ENCODE data around the gene GABRB1.
"Not testable (repeated sequence)": the region's sequence is repeated elsewhere in the genome, so short reads cannot be mapped to it uniquely, and the experiment has no call there.

Gene GABRB1

DNA sequence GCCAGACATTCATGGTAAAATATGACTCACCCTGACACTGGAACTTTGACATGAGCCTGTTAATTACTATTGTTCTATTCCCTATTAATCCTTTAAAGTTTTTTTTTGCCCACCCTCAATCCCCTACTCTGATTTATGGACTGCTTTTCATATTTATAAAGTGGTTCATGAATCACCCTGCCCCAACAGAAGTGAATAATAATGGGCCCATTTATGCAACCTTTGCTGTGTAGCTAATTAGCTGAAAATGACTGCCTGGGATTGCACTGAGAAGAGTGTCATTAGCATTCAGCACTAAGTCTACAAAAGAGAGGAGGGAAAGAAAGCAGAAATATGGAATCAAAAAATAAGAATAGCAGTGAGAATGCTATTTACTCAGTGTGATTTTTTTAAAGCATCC, 277.8 kb downstream of the GABRB1 start:
- DNase-seq (ENCODE audit: low read depth in 2 of 2), result no peak

DNA sequence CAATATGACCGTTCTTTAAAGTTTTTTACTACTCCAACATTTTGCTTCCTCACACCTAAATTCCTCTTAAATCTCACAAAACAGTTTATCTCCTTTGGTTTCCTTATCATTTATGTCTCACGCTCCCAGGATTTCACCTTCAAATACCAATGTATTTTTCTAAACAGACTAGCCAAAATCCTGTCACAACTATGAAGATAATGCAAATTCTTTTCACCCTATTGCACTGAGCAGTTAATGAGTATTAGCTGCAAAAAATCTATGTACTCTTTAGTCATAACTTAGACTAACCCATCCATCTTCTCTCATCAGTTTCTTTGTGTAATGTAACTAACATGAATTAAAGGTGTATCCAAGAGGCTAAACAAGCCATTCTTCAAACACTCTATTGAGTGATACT, 280.8 kb downstream of the GABRB1 start:
- DNase-seq (ENCODE audit: low read depth in 2 of 2), result no peak

DNA sequence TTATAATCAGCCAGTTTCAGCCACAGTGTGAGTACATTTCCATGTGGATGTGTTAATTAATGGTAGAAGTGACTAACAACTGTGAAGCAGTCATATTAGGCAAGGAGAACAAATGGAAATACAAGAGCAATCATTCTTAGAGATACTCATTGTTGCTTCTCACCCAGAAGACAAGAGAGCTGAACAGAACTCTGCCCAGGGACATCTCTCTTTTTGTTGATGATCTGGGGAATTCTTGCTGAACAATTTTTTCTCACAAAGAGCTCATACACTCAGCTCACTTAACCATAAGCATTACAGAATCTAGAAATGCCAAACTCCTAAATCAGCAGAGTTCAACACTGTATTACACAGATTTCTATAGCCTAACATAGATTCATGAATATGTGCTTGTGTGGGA, 282.0 kb downstream of the GABRB1 start:
- DNase-seq (ENCODE audit: low read depth in 2 of 2), result no peak

GRCh38 chr4:47315346-47315745, 284.0 kb downstream of the GABRB1 start:
- no peak for DNase-seq (ENCODE audit: low read depth in 2 of 2)

- DNase-seq (ENCODE audit: low read depth in 2 of 2), result no peak
These were observed 294.7 kb downstream of the GABRB1 start for GRCh38 chr4:47326025-47326424.

GRCh38 chr4:47330866-47331265, 299.5 kb downstream of the GABRB1 start:
- DNase-seq (ENCODE audit: low read depth in 2 of 2), result no peak

- no peak for DNase-seq (ENCODE audit: low read depth in 2 of 2)
These were observed 303.3 kb downstream of the GABRB1 start for GRCh38 chr4:47334652-47335051.

DNA sequence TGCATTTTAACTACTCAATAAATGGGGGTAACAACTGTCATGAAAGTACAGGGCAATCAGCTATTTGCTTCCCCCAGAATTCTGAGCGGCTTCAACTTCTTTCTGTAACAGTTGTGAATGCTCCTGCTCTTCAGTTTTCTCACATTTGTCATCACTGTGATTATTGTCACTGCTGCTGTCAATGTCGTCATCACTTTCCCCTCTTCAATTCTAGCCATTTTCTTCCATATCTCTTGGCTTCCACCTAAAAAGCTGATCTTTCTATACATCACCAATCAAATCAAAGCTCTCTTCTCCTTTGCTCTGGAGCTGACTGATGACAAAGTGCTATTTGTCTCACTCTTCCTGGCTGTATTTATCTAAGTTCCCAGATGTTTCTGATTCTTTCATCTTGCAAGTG, 306.5 kb downstream of the GABRB1 start:
- DNase-seq (ENCODE audit: low read depth in 2 of 2), result no peak

- DNase-seq (ENCODE audit: low read depth in 2 of 2), result no peak
These were observed 309.5 kb downstream of the GABRB1 start for GRCh38 chr4:47340914-47341313.

DNA sequence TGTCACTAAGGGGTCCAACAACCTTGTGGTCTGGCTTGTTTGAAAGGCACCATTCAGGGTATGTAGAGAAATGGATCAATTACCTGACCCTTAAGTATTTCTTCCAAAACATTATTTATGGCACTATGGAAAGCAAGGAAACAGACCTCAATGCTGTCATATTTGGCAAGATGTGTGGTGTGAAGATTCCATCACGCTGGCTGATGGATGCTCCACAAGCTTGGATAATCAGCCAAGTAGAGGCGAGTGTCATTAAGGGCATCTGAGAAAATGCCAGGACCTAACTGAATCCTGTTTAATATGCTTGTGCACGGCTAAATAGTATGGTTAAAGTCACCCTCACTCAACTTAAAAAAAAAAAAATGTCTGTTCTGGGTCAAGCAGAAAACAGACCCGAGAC, 311.4 kb downstream of the GABRB1 start:
- no peak for DNase-seq (ENCODE audit: low read depth in 2 of 2)

- DNase-seq (ENCODE audit: low read depth in 2 of 2), result no peak
These were observed 318.0 kb downstream of the GABRB1 start for GRCh38 chr4:47349326-47349725.

DNA sequence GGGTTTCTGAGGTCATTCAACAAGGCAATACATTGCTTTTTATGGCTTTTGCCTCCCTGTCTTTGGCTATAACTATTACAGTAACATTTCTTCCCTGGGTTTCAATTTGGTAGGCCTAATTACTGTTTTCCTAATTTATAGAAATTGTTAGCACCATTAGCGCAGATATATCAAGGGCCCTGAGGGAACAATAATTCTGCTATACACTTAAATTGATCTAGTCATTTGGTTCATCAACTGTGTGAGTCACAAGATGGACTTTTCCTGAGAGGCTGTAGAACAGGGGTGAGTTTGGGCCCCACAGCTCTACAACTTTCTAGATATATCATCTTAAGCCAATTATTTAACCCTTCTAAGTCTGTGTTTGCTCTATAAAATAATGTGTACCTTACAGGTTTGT, 324.2 kb downstream of the GABRB1 start:
- DNase-seq (ENCODE audit: low read depth in 2 of 2), result no peak

GRCh38 chr4:47359891-47360290, 328.5 kb downstream of the GABRB1 start:
- no peak for DNase-seq (ENCODE audit: low read depth in 2 of 2)

DNA sequence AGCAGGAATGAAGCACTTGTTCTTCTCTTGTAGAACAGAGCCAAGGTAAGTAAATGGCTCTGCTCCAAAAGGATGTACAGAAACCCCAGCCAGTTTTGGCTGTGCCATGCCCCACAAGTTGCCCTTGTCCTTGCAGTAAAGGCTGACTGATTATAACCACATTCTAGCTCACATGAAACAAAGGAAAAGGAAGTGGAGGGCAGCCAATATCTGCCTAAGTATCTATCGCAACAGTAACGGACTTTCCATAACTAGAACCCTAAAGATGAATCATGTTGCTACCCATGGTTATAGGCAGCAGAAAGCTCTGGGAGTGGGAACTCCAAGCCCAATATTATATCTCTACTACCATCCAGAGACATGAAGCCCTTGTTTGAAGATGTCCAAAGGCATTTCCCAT, 336.4 kb downstream of the GABRB1 start:
- DNase-seq (ENCODE audit: low read depth in 2 of 2), result no peak

- DNase-seq (ENCODE audit: low read depth in 2 of 2), result no peak
These were observed 336.8 kb downstream of the GABRB1 start for GRCh38 chr4:47368211-47368610.

- no peak for DNase-seq (ENCODE audit: low read depth in 2 of 2)
These were observed 341.2 kb downstream of the GABRB1 start for GRCh38 chr4:47372561-47372960.

DNA sequence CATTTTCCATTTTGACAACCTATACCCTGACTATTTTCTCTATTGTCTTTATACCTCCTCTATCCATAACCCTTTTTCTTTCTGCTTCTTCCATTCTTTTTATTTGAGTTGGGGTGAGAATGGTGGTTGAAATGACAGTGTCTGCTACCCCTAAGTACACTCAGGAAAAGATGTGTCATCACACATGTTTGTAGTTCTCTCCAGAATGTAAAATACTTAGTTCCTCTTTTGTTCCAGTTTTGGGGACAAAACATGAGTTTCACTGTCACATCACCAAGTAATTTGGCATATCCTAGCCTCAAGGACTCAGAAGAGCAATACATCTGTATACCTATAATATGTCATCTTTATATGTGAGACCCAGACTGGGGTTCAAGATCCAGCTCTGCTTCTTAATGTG, 341.8 kb downstream of the GABRB1 start:
- DNase-seq (ENCODE audit: low read depth in 2 of 2), result no peak

DNA sequence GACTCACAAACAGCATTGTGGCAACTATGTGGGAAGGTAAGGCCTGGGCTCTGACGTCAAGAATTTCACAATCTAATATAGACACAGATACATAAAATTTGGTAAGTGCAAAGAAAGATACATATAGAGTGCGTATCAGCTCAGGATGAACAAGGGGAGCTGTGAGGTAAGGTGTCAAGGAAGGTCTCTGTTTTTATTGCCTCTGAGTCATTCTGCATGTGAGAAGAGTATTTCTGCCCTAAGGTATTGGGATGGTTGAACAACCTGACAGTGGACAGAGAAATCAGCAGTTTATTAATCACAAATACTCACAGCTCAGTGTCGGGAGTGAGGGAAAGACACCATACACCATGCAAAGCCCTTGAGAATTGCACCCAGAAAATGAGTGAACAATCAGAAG, 342.3 kb downstream of the GABRB1 start:
- no peak for DNase-seq (ENCODE audit: low read depth in 2 of 2)

DNA sequence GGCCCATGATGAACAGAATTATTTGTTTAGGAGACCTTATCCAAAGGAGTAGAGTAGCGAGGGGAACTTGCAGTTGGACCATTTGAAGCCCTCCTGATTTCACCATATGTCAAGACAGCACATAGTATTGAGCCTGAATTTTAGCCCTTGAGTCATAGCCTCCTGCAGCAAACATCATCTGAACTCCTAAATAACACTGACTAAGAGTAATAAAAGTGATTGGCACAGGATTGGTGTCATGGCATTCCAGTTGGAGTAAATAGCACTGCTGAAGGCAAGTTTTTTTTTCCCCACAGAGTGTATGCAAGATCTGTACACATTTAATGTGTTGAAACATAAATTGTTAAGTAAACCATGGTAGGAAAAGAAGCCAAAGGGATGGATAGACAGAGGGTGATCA, 343.1 kb downstream of the GABRB1 start:
- no peak for DNase-seq (ENCODE audit: low read depth in 2 of 2)

- not testable (repeated sequence) for DNase-seq (ENCODE audit: low read depth in 2 of 2)
These were observed 346.7 kb downstream of the GABRB1 start for GRCh38 chr4:47378021-47378530.

- DNase-seq (ENCODE audit: low read depth in 2 of 2), result no peak
These were observed 349.8 kb downstream of the GABRB1 start for GRCh38 chr4:47381172-47381571.

GRCh38 chr4:47382846-47383360, 351.5 kb downstream of the GABRB1 start:
- no peak for DNase-seq (ENCODE audit: low read depth in 2 of 2)

GRCh38 chr4:47383829-47384427, 352.6 kb downstream of the GABRB1 start:
- DNase-seq (ENCODE audit: low read depth in 2 of 2), result no peak

DNA sequence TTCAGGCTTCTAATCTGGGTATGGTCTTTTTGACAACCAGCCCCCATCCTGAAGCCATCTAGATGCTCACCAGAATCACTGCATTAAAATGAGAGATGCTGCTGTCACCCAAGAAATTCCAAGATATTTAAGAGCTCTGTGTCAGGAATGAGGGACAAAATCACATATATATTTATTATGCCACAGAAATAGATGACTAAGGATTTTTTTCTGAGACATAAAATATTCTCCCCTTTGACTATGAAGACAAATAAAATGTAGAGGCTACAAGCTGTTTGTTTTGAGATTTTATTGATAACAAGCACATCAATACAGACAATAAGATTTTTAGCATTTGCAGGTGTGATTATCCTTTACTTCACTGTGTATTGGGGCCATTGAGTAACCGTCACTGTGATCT, 354.8 kb downstream of the GABRB1 start:
- DNase-seq (ENCODE audit: low read depth in 2 of 2), result no peak

Data from stimulated activated CD8-positive, alpha-beta memory T cell treated with anti-CD3 and anti-CD28 coated beads, Interleukin-7, amount 100 ng/mL, for 1 hour (primary cell).